ENCODE results near the gene BLVRB. TPM values are rescaled to one million over a fixed set of nuclear protein-coding genes. Genes with fewer than 3 reads are reported as not detected.

Gene BLVRB
- total and polyA plus RNA-seq, 9 of the 15 experiments (the other 6 are each of a cell fraction or from before 2014, with no cell fraction given), result 81.1 to 749 (median 331) TPM

DNA sequence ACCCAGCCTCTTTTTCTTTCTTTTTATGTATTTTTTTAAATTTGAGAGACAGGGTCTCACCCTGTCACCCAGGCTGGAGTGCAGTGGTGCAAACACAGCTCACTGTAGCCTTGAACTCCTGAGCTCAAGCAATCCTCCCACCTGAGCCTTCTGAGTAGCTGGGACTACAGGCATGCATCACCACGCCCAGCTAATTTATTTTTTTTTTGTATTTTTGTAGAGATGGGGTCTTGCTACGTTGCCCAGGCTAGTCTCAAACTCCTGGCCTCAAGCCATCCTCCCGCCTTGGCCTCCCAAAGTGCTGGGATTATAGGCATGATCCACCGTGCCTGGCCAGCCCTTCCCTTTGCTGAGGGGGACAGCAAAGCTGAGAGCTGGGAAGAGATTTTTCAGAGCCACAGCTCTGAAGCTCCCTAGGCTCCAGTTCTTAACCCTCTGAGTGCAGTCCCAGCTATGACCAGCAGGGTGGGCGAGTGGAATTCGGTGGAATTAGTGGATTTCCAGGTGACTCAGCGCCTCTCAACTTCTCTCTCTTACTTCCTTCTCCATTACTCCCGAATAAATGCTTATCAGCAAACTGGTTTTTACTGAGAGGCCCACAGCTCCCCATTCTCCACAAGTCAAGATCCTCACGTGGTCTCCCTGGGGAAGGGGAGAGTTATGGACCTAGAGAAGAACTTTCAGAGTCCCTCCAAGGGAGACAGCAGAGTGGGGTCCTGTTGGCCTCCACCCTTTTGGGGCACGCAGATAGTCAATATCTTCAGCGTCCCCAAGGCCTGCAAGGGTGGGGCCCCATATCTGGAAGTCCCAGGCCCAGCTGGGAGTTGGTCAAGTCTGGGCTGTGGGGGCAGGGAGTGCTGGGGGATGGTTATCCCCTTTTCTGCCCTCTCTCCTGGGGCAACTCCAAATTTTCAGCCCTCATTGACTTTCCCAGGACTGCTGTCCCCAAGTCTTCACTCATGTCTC is 1.2 kb downstream of the BLVRB start (continued):
- peak; percentile 60; the same call in 1 of the 2 replicates for TF ChIP-seq ATF7 (IDR thresholded peaks at IDR 0.05)
- TF ChIP-seq NFIX (CRISPR knock-in tag; IDR thresholded peaks at IDR 0.05; ENCODE audit: low read depth), result no peak
- TF ChIP-seq CC2D1A (IDR thresholded peaks at IDR 0.05), result peak; percentile 95; the same call in 1 of the 2 replicates
- peak; percentile 81 for TF ChIP-seq TAF9B (IDR thresholded peaks at IDR 0.05; ENCODE audit: partially characterized antibody)
- TF ChIP-seq, protein P1, sequence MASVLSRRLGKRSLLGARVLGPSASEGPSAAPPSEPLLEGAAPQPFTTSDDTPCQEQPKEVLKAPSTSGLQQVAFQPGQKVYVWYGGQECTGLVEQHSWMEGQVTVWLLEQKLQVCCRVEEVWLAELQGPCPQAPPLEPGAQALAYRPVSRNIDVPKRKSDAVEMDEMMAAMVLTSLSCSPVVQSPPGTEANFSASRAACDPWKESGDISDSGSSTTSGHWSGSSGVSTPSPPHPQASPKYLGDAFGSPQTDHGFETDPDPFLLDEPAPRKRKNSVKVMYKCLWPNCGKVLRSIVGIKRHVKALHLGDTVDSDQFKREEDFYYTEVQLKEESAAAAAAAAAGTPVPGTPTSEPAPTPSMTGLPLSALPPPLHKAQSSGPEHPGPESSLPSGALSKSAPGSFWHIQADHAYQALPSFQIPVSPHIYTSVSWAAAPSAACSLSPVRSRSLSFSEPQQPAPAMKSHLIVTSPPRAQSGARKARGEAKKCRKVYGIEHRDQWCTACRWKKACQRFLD (CRISPR knock-in tag; IDR thresholded peaks at IDR 0.05), result peak; percentile 92; the same call in 1 of the 2 replicates
- TF ChIP-seq ARID3B (CRISPR knock-in tag; IDR thresholded peaks at IDR 0.05; ENCODE audit: borderline replicate concordance), result no peak
- TF ChIP-seq ZHX1 (conservative IDR thresholded peaks at IDR 0.05; ENCODE audit: low read length), result peak; percentile 61; the same call in 1 of the 2 replicates
- TF ChIP-seq ARID1B (IDR thresholded peaks at IDR 0.05), result peak; percentile 98
- TF ChIP-seq, protein P2, sequence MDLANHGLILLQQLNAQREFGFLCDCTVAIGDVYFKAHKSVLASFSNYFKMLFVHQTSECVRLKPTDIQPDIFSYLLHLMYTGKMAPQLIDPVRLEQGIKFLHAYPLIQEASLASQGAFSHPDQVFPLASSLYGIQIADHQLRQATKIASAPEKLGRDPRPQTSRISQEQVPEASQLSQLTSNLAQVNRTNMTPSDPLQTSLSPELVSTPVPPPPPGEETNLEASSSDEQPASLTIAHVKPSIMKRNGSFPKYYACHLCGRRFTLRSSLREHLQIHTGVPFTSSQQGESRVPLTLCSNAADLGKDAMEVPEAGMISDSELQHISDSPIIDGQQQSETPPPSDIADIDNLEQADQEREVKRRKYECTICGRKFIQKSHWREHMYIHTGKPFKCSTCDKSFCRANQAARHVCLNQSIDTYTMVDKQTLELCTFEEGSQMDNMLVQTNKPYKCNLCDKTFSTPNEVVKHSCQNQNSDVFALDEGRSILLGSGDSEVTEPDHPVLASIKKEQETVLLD (IDR thresholded peaks at IDR 0.05), result peak; percentile 89; the same call in 1 of the 2 replicates
- TF ChIP-seq PHB (CRISPR knock-in tag; IDR thresholded peaks at IDR 0.05), result no peak
- TF ChIP-seq ATF3 (IDR thresholded peaks at IDR 0.05), result peak; percentile 84
- no peak for TF ChIP-seq ATF3 (CRISPR knock-in tag; conservative IDR thresholded peaks at IDR 0.05)
- peak; percentile 25; the same call in 1 of the 2 replicates for TF ChIP-seq NFE2L1 (tag; IDR thresholded peaks at IDR 0.05; ENCODE audit: borderline replicate concordance, low read depth)
- TF ChIP-seq ZNF232 (CRISPR knock-in tag; IDR thresholded peaks at IDR 0.05), result no peak
- TF ChIP-seq BCOR (IDR thresholded peaks at IDR 0.05), result peak; percentile 81
- peak; percentile 77 to 94 for TF ChIP-seq TEAD1 (CRISPR knock-in tag; IDR thresholded peaks at IDR 0.05)
- 0 out of 2 replicates have a peak, but pooled peaks have one; percentile 4 for TF ChIP-seq ZNF175 (CRISPR knock-in tag; IDR thresholded peaks at IDR 0.05; ENCODE audit: low read depth)
- TF ChIP-seq MTA2 (IDR thresholded peaks at IDR 0.05; ENCODE audit: low read depth), result peak; percentile 88
- peak; percentile 73; the same call in 1 of the 2 replicates for TF ChIP-seq ZKSCAN8 (CRISPR knock-in tag; IDR thresholded peaks at IDR 0.05)

Measured in K562 (cell line).